ENCODE results near the gene MAN1A1.

DNA sequence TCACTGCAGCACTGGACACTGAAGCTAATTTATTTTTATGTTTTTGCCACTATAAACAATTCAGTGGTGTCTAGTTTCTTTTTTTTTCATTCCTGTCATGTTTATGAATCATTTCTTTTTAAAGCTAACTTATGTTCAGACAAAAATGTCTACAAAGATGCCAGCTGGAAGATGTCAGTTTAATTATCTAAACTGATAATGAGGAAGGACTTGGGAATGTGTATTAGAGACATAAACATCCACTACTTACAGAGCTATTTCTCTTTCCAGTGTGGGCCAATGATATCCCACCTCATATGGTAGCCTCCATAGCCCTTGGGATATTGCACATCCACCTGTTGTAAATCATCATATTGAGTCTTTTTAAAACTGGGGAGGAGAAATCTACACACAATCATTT lies 139.0 kb downstream of the MAN1A1 start:
- TF ChIP-seq FOXA1 (IDR thresholded peaks at IDR 0.05) = no peak
- no peak for TF ChIP-seq EGR1 (IDR thresholded peaks at IDR 0.05; ENCODE audit: low read depth in 2 of 2)
- no peak for TF ChIP-seq YY1 (IDR thresholded peaks at IDR 0.05)
- TF ChIP-seq JUND (IDR thresholded peaks at IDR 0.05) = no peak
- TF ChIP-seq SP1 (IDR thresholded peaks at IDR 0.05) = no peak
- TF ChIP-seq TAF1 (conservative IDR thresholded peaks at IDR 0.05) = no peak
- TF ChIP-seq, protein P1, sequence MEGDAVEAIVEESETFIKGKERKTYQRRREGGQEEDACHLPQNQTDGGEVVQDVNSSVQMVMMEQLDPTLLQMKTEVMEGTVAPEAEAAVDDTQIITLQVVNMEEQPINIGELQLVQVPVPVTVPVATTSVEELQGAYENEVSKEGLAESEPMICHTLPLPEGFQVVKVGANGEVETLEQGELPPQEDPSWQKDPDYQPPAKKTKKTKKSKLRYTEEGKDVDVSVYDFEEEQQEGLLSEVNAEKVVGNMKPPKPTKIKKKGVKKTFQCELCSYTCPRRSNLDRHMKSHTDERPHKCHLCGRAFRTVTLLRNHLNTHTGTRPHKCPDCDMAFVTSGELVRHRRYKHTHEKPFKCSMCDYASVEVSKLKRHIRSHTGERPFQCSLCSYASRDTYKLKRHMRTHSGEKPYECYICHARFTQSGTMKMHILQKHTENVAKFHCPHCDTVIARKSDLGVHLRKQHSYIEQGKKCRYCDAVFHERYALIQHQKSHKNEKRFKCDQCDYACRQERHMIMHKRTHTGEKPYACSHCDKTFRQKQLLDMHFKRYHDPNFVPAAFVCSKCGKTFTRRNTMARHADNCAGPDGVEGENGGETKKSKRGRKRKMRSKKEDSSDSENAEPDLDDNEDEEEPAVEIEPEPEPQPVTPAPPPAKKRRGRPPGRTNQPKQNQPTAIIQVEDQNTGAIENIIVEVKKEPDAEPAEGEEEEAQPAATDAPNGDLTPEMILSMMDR (IDR thresholded peaks at IDR 0.05; ENCODE audit: low read depth, low read length, missing input control) = no peak
- TF ChIP-seq, protein P2, sequence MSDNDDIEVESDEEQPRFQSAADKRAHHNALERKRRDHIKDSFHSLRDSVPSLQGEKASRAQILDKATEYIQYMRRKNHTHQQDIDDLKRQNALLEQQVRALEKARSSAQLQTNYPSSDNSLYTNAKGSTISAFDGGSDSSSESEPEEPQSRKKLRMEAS (IDR thresholded peaks at IDR 0.05) = no peak
- TF ChIP-seq GABPA (IDR thresholded peaks at IDR 0.05 in 1 of 2, conservative IDR thresholded peaks at IDR 0.05 in 1 of 2) = no peak

Measured in liver (tissue), 3 donors.